Neural cell (in vitro differentiated cells): ENCODE data around the gene CD99.

ENCODE experiments used
- CTCF ChIP-seq: fragments of 450-650 bp; IDR thresholded peaks from 2 replicates; pipeline ENCODE4 v1.5.1; 2014; ENCODE audit warnings: antibody characterized with exemption, mild to moderate bottlenecking, moderate library complexity; ENCODE audit not compliant: poor library complexity, severe bottlenecking
- EZH2 ChIP-seq: fragments of 200-600, 300-800 bp; shearing (Covaris generic), sonication (generic); IDR thresholded peaks from 2 replicates; pipeline ENCODE4 v1.6.1; 2014; ENCODE audit warnings: antibody characterized with exemption, low read length, borderline replicate concordance, mild to moderate bottlenecking; ENCODE audit not compliant: insufficient read depth, poor library complexity, severe bottlenecking
- TAF1 ChIP-seq: IDR thresholded peaks from 2 replicates; pipeline ENCODE4 v1.6.1; 2012; ENCODE audit warnings: low read depth

GRCh38 chrX:2650037-2650436 is 41.1 kb upstream of the CD99 start:
- no peak for TF ChIP-seq CTCF
- no peak for TF ChIP-seq EZH2
- TF ChIP-seq TAF1: no peak
